PC-3 (cell line): ENCODE data around the gene GDPD5.

Experiments
- CTCF ChIP-seq: fragments of 300-600 bp; sonication (generic); conservative IDR thresholded peaks from 2 replicates; pipeline ENCODE4 v1.5.1; 2017; ENCODE audit warnings: antibody characterized with exemption, low read depth, mild to moderate bottlenecking, low read length
- EZH2 ChIP-seq: fragments of 300-600 bp; sonication (generic); IDR thresholded peaks from one replicate; pipeline ENCODE4 v1.6.1; 2017; ENCODE audit warnings: antibody characterized with exemption, mild to moderate bottlenecking, low read length; ENCODE audit not compliant: unreplicated experiment
- EZH2phosphoT487 ChIP-seq: fragments of 300-600 bp; sonication (generic); IDR thresholded peaks from 2 replicates; pipeline ENCODE4 v1.6.1; 2018; ENCODE audit warnings: mild to moderate bottlenecking, antibody characterized with exemption, low read length, borderline replicate concordance

DNA sequence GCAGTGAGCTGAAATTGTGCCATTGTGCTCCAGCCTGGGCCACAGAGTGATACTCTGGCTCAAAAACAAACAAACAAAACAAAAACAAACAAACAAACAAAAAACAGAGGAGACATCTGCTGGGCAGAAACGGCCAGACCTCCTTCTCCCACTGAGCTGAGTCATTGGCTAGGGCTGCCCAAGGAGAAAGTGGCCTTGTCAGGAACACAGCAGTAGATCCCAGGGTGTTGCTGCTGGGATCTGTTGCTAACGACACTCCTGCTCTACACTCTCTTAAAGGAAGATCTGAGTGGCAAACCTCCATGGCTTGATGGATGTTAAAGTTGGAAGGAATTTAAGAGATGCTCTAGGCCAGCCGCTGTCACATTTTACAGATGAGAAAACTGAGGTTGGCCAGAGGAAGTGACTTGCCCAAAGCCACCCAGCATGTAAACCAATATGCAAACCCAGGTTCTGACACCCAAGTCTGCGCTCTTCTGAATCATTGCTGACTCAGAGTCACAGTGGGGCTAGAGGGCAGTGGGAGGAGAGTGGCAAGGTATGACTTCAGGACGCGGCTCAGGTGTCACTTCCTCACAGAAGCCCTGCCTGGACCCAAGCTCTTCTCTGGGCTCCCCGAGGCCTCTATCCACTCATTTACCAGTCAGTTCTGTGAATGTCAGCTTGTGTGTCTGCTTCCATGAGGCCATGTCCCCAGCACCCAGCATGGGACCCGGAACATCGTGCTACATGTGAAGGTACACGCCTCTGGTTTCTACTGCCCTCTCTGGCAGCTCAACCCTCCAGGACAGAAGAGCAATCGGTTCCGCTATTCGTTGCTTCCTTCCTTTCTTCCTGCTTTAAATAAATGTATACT, 11.3 kb upstream of the GDPD5 start:
- TF ChIP-seq CTCF (peak; percentile 39; the same call in 1 of the 2 replicates), EZH2 (no peak), EZH2phosphoT487 (no peak)
